NCI-H2081 treated with DMSO at 0.1 percent for 48 hours (cell line): ENCODE results near the gene MYO5C.

Experiments used
- DNase-seq: peaks from one replicate; lab custom pipeline; 2025; lab: John Stamatoyannopoulos, UW

Gene MYO5C

GRCh38 chr15:52295421-52296001, at the start of gene MYO5C:
Gene MYO5C, minus strand, starts transcription at chr15:52295804. Its CDS starts 168 bp downstream, at chr15:52295636.
- peak; percentile 36 for DNase-seq

GRCh38 chr15:52344592-52344991, 49.0 kb upstream of the MYO5C start:
- no peak for DNase-seq

- no peak for DNase-seq
Measured at GRCh38 chr15:52343831-52344230, 48.2 kb upstream of the MYO5C start.

GRCh38 chr15:52340093-52340492, 44.5 kb upstream of the MYO5C start:
- no peak for DNase-seq

GRCh38 chr15:52338891-52339290, 43.3 kb upstream of the MYO5C start:
- no peak for DNase-seq

GRCh38 chr15:52338058-52338457, 42.5 kb upstream of the MYO5C start:
- no peak for DNase-seq

GRCh38 chr15:52337198-52337853, 41.7 kb upstream of the MYO5C start:
- DNase-seq: no peak

GRCh38 chr15:52336529-52336928, 40.9 kb upstream of the MYO5C start:
- no peak for DNase-seq

GRCh38 chr15:52334491-52335160, 39.0 kb upstream of the MYO5C start:
- no peak for DNase-seq

- no peak for DNase-seq
Measured at GRCh38 chr15:52331490-52332240, 36.1 kb upstream of the MYO5C start.

- DNase-seq: no peak
Measured at GRCh38 chr15:52329987-52330386, 34.4 kb upstream of the MYO5C start.

GRCh38 chr15:52329150-52329549, 33.5 kb upstream of the MYO5C start:
- no peak for DNase-seq

GRCh38 chr15:52328680-52329079, 33.1 kb upstream of the MYO5C start:
- no peak for DNase-seq

- no peak for DNase-seq
Measured at GRCh38 chr15:52326756-52327155, 31.2 kb upstream of the MYO5C start.

GRCh38 chr15:52324109-52324508, 28.5 kb upstream of the MYO5C start:
- DNase-seq: no peak

GRCh38 chr15:52318729-52319500, 23.3 kb upstream of the MYO5C start:
- no peak for DNase-seq

- DNase-seq: no peak
Measured at GRCh38 chr15:52317688-52318087, 22.1 kb upstream of the MYO5C start.

GRCh38 chr15:52317022-52317421, 21.4 kb upstream of the MYO5C start:
- no peak for DNase-seq

GRCh38 chr15:52309154-52309548, 13.5 kb upstream of the MYO5C start:
- no peak for DNase-seq

- no peak for DNase-seq
Measured at GRCh38 chr15:52308446-52309153, 13.0 kb upstream of the MYO5C start.

GRCh38 chr15:52307847-52308246, 12.2 kb upstream of the MYO5C start:
- DNase-seq: no peak
